A549 (cell line): ENCODE data around the gene KCP. TPM values are rescaled to one million over a fixed set of nuclear protein-coding genes. Genes with fewer than 3 reads are reported as not detected.
A peak's percentile ranks its signal among the peaks of the same experiment; 100 is the strongest.
"Not testable (repeated sequence)": the region's sequence is repeated elsewhere in the genome, so short reads cannot be mapped to it uniquely, and the experiment has no call there.

Source experiments
- ATAC-seq, 2 experiments: fragments of 200-7000 bp in 1 of 2; fragments of >200 bp in 1 of 2; cut with Nextera tagmentation in 1 of 2; cut with Tn5 transposase in 1 of 2; 3 replicates each; pipeline versions ENCODE4 v1.8.0 to v1.9.1; 2018 to 2020; ENCODE audit warnings: mild to moderate bottlenecking in 1 of 2, moderate library complexity in 1 of 2
- CTCF ChIA-PET: fragments of 300-600 bp; sonication (Branson Sonifier 250); formaldehyde crosslinking; extraction: SDS; loops from one replicate; lab custom pipeline; 2021; ENCODE audit warnings: antibody characterized with exemption, inconsistent platforms; lab: Yijun Ruan, JAX
- POLR2A ChIA-PET: fragments of 350-600 bp; formaldehyde crosslinking; extraction: SDS; loops from one replicate; lab custom pipeline; 2021; ENCODE audit warnings: antibody characterized with exemption, inconsistent platforms; lab: Yijun Ruan, JAX
- DNase-seq, 2 experiments: peaks; one replicate each; pipeline versions ENCODE4 v3.0.0 to v3.0.0-alpha.2; 2011 to 2016; ENCODE audit warnings: low read depth in 1 of 2, low spot score in 1 of 2
- FAIRE-seq: peaks from 2 replicates; lab custom pipeline; 2011; peaks lifted over from hg19 to GRCh38; lab: Jason Lieb, UNC
- H3K27ac ChIP-seq, 2 experiments: fragments of >200 bp; sonication (Bioruptor Twin); formaldehyde crosslinking; 3 replicates each; pipeline ENCODE4 v1.5.1; 2016 to 2017
- H3K4me1 ChIP-seq: fragments of >200 bp; sonication (Bioruptor Twin); formaldehyde crosslinking; 3 replicates; pipeline ENCODE4 v1.6.1; 2016
- H3K4me2 ChIP-seq: fragments of >200 bp; sonication (Bioruptor Twin); formaldehyde crosslinking; 3 replicates; pipeline ENCODE4 v1.6.1; 2016
- H3K4me3 ChIP-seq: fragments of >200 bp; sonication (Bioruptor Twin); formaldehyde crosslinking; 3 replicates; pipeline ENCODE4 v1.5.1; 2016
- H3K9me3 ChIP-seq: fragments of >200 bp; sonication (Bioruptor Twin); formaldehyde crosslinking; 3 replicates; pipeline ENCODE4 v1.6.1; 2016
- CBX2 ChIP-seq: fragments of 200-600 bp; sonication (generic); IDR thresholded peaks from 2 replicates; pipeline ENCODE4 v1.6.1; 2016; ENCODE audit warnings: low read depth, mild to moderate bottlenecking, borderline replicate concordance
- CBX8 ChIP-seq: fragments of 200-600 bp; sonication (generic); IDR thresholded peaks from 2 replicates; pipeline ENCODE4 v1.6.1; 2016
- CEBPB ChIP-seq, 2 experiments: fragments of >200 bp in 1 of 2; sonication (Bioruptor Twin) in 1 of 2; formaldehyde crosslinking in 1 of 2; IDR thresholded peaks; 2 replicates each; pipeline ENCODE4 v1.6.1; 2012 to 2016
- EHMT2 ChIP-seq: fragments of 200-600 bp; sonication (generic); IDR thresholded peaks from 2 replicates; pipeline ENCODE4 v1.6.1; 2016; ENCODE audit warnings: antibody characterized with exemption, low read depth, mild to moderate bottlenecking, moderate library complexity
- EP300 ChIP-seq, 2 experiments: fragments of >200 bp; sonication (Bioruptor Twin); formaldehyde crosslinking; IDR thresholded peaks; 2 replicates in 1 of 2; 3 replicates in 1 of 2; pipeline ENCODE4 v1.6.1; 2016 to 2017
- HEYL ChIP-seq: fragments of 250-450 bp; sonication (Bioruptor Pico); IDR thresholded peaks from 2 replicates; pipeline ENCODE4 v1.8.0; 2021; ENCODE audit warnings: mild to moderate bottlenecking, moderate library complexity
- HOXA7 ChIP-seq: fragments of 250-450 bp; sonication (Bioruptor Pico); IDR thresholded peaks from 2 replicates; pipeline ENCODE4 v1.5.0; 2020; ENCODE audit warnings: mild to moderate bottlenecking, moderate library complexity
- HOXB5 ChIP-seq: fragments of 250-450 bp; sonication (Bioruptor Pico); IDR thresholded peaks from 2 replicates; pipeline ENCODE4 v1.5.0; 2020; ENCODE audit warnings: mild to moderate bottlenecking, moderate library complexity
- JUNB ChIP-seq: fragments of >200 bp; sonication (Bioruptor Twin); formaldehyde crosslinking; IDR thresholded peaks from 2 replicates; pipeline ENCODE4 v1.6.1; 2016
- MAFK ChIP-seq: fragments of 450-650 bp; IDR thresholded peaks from 2 replicates; pipeline ENCODE4 v1.6.1; 2014; ENCODE audit not compliant: partially characterized antibody
- MAZ ChIP-seq: fragments of 150-350 bp; IDR thresholded peaks from 2 replicates; pipeline ENCODE4 v1.6.1; 2014; ENCODE audit warnings: antibody characterized with exemption, low read depth, low read length, borderline replicate concordance
- NPAS2 ChIP-seq: fragments of 250-450 bp; sonication (Bioruptor Pico); IDR thresholded peaks from 2 replicates; pipeline ENCODE4 v1.8.0; 2022; ENCODE audit warnings: mild to moderate bottlenecking, moderate library complexity, borderline replicate concordance
- PHF8 ChIP-seq: fragments of 200-600 bp; sonication (generic); IDR thresholded peaks from 2 replicates; pipeline ENCODE4 v1.6.1; 2016; ENCODE audit warnings: low read depth, mild to moderate bottlenecking, antibody characterized with exemption, moderate library complexity, borderline replicate concordance
- RFX5 ChIP-seq: fragments of 450-650 bp; IDR thresholded peaks from 2 replicates; pipeline ENCODE4 v1.7.1; 2014; ENCODE audit warnings: antibody characterized with exemption, mild to moderate bottlenecking, moderate library complexity
- SMC3 ChIP-seq: fragments of >200 bp; sonication (Bioruptor Twin); formaldehyde crosslinking; IDR thresholded peaks from 3 replicates; pipeline ENCODE4 v1.6.1; 2018; ENCODE audit warnings: inconsistent platforms
- TP53 ChIP-seq: fragments of 250-450 bp; sonication (Bioruptor Pico); IDR thresholded peaks from 2 replicates; pipeline ENCODE4 v1.5.0; 2021; ENCODE audit warnings: mild to moderate bottlenecking, moderate library complexity
- ZC3H11A ChIP-seq: fragments of 450-650 bp; IDR thresholded peaks from 2 replicates; pipeline ENCODE4 v1.6.1; 2014; ENCODE audit warnings: antibody characterized with exemption, mild to moderate bottlenecking
- ZFP36 ChIP-seq: fragments of 450-650 bp; IDR thresholded peaks from 2 replicates; pipeline ENCODE4 v1.6.1; 2014; ENCODE audit warnings: borderline replicate concordance; ENCODE audit not compliant: partially characterized antibody
- WGBS: methylation state at CpG from one replicate; pipeline ENCODE4 v1.1.6; 2017; ENCODE audit errors: missing lambda C conversion rate; 5-methylcytosine and 5-hydroxymethylcytosine counted together
- polyA plus RNA-seq, 4 experiments: library from polyadenylated mRNA; depleted of rRNA in 3 of 4; stranded (reverse); fragments of >200 nt; fragmentation: RNase III in 1 of 4; extraction: RNeasy Plus Mini Kit Qiagen cat#74134 plus additional on column Dnase treatment in 1 of 4; gene quantifications; 2 replicates in 3 of 4; 3 replicates in 1 of 4; pipeline ENCODE4 v1.2.3, GENCODE V29; 2011 to 2017
- TF ChIP-seq, protein P1 (sequence below): fragments of 250-450 bp; sonication (Bioruptor Pico); IDR thresholded peaks from 2 replicates; pipeline ENCODE4 v1.5.0; 2020; ENCODE audit warnings: low read depth, mild to moderate bottlenecking, moderate library complexity
- TF ChIP-seq, protein P2 (sequence below): IDR thresholded peaks from 2 replicates; pipeline ENCODE4 v1.6.1; 2012
- TF ChIP-seq, protein P3 (sequence below): fragments of >200 bp; sonication (Bioruptor Twin); formaldehyde crosslinking; IDR thresholded peaks from 3 replicates; pipeline ENCODE4 v1.6.1; 2016
- TF ChIP-seq, protein P4 (sequence below): IDR thresholded peaks from 2 replicates; pipeline ENCODE4 v1.6.1; 2012; ENCODE audit warnings: low read depth, borderline replicate concordance
- TF ChIP-seq, protein P5 (sequence below): fragments of 250-450 bp; sonication (Bioruptor Pico); IDR thresholded peaks from 2 replicates; pipeline ENCODE4 v1.5.0; 2021; ENCODE audit warnings: mild to moderate bottlenecking, moderate library complexity, borderline replicate concordance

Gene KCP
- polyA plus RNA-seq, 2 of the 4 experiments (the other 2 are of a cell fraction), result 0.14 TPM; not detected in 1

DNA sequence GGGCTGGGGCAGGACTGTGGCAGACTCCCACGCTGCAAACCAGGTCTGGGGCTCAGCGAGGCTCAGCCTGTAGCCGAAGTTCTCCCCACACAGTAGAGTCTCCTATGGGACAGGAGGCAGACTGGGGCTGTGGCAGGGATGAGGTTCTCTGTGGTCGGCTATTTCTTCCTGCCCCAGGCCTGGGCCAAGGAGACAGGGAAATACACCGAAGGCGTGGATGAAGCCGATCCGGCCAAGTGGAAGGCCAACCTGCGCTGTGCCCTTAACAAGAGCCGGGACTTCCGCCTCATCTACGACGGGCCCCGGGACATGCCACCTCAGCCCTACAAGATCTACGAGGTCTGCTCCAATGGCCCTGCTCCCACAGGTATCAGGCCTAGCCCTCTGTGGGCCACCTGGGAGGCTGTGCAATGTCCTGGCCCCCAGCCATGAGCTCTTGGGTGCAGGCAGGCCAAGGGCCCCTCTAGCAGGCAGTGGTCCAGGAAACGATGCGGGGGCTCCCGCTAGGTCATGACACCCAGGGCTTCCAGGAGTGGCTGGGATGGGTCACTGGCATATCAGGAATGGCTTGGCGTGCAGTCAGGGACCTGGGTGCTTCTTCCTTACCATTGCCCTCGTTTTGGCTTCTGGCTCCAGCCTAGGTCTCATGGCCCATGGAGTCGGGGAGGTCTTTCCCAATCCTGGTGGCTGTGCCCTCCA lies 35.3 kb upstream of the KCP start (continued):
- no peak for TF ChIP-seq RFX5

DNA sequence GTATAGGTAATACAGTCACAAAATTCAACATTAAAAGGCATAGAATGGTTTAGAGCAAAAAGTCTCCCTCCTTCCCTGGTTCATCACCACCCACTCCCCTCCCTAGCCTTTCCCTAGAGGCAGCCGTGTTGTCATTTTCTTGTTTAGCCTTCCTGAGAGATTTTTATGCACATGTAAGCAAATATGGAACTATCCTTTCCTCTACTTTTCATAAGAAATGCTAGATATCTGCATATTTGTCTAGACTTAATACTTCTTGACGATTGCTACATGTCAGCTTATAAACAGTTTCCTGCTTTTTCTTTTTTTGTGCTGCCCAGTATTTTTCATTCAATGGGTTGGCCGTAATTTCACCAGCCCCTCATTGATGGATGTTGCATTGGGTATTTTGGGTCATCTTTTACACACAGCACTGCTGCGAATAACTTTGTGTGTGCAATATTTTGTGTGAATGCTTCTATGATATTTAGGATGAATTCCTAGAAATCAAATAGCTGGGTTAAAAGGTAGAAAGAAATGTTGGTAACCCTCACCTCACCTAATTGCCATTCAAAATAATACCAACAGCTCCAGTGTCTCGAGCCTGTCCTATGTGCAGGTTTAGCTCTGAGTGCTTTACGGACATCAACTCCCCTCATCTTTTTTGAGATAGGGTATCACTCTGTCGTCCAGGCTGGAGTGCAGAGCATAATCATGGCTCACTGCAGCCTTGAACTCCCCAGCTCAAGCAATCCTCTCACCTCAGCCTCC lies 34.2 kb upstream of the KCP start:
- FAIRE-seq (no peak), ATAC-seq (no peak), DNase-seq (no peak)
- 83% methylated on average over 7 of the region's 7 CpGs for WGBS
- ChIA-PET POLR2A (no interaction called here), CTCF (interaction anchor here (1.4 to 2.1 kb wide), 2 partner anchors 12 to 41 kb away, joined by 3 to 4 read pairs; no protein-coding TSS in a partner anchor)
- no peak for TF ChIP-seq TP53
- TF ChIP-seq, protein P1, sequence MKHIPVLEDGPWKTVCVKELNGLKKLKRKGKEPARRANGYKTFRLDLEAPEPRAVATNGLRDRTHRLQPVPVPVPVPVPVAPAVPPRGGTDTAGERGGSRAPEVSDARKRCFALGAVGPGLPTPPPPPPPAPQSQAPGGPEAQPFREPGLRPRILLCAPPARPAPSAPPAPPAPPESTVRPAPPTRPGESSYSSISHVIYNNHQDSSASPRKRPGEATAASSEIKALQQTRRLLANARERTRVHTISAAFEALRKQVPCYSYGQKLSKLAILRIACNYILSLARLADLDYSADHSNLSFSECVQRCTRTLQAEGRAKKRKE (CRISPR knock-in tag), result no peak
- TF ChIP-seq, protein P2, sequence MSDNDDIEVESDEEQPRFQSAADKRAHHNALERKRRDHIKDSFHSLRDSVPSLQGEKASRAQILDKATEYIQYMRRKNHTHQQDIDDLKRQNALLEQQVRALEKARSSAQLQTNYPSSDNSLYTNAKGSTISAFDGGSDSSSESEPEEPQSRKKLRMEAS, result no peak
- peak; percentile 84 for TF ChIP-seq MAFK
- TF ChIP-seq ZFP36, result no peak
- no peak for TF ChIP-seq SMC3
- no peaks in the 10 kb centered on the region for H3K4me1 ChIP-seq
- H3K4me3 ChIP-seq, result no peak overlapping the region
- H3K9me3 ChIP-seq, result no peaks in the 10 kb centered on the region
- H3K27ac ChIP-seq, result no peak overlapping the region
- H3K4me2 ChIP-seq, result no peak overlapping the region

DNA sequence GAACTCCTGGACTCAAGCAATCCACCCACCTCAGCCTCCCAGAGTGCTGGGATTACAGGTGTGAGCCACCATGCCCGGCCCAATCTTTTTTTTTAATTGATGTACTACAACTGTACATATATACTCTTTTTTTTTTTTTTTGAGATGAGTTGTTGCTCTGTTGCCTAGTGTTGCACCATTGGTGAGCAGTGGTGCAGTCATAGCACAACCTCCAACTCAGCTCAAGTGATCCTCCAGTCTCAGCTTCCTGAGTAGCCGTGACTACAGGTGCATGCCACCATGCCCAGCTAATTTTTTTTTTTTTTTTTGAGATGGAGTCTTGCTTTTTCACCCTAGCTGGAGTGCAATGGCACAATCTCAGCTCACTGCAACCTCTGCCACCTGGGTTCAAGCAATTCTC lies 32.7 kb upstream of the KCP start:
- DNase-seq, H3K9me3 ChIP-seq, ATAC-seq, POLR2A ChIA-PET, H3K27ac ChIP-seq, H3K4me2 ChIP-seq, H3K4me3 ChIP-seq, H3K4me1 ChIP-seq, FAIRE-seq: not testable (repeated sequence)
- 84% methylated on average over 2 of the region's 2 CpGs for WGBS
- CTCF ChIA-PET, result interaction anchor here (1.6 to 2.1 kb wide), 2 partner anchors 13 to 39 kb away, joined by 4 to 9 read pairs; no protein-coding TSS in a partner anchor

DNA sequence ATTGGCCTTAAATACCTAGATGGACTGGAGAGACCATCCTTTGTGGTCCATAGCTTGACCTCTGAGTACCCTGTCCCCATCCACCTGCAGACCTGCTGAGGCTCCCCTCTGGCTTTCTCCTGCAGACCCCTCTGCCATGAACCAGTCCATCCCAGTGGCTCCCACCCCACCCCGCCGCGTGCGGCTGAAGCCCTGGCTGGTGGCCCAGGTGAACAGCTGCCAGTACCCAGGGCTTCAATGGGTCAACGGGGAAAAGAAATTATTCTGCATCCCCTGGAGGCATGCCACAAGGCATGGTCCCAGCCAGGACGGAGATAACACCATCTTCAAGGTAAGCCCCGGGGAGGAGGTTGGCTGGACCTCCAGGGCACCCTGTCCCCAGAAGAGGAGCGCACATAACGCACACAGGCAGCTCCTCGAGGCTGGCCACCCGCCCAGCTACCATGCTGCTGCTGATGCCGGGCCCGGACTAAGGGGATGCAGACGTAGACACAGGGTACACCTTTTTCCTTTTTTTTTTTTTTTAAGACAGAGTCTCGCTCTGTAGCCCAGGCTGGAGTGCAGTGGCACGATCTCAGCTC lies 31.5 kb upstream of the KCP start:
- H3K27ac ChIP-seq, result no peak overlapping the region
- H3K4me2 ChIP-seq, result no peak overlapping the region
- POLR2A ChIA-PET, result no interaction called here
- WGBS, result 93% methylated on average over 12 of the region's 16 CpGs
- H3K4me1 ChIP-seq, result peaks cover 12% of the 10 kb centered on the region
- no peak overlapping the region for H3K4me3 ChIP-seq
- ATAC-seq (no peak), DNase-seq (no peak), FAIRE-seq (no peak)
- no peaks in the 10 kb centered on the region for H3K9me3 ChIP-seq
- CTCF ChIA-PET, result interaction anchor here (1.2 to 2.1 kb wide), 2 partner anchors 9 to 149 kb away, joined by 3 to 5 read pairs; no protein-coding TSS in a partner anchor
- TF ChIP-seq CEBPB (IDR thresholded peaks at IDR 0.05) (no peak), PHF8 (no peak), HOXB5 (no peak), JUNB (no peak), CBX2 (no peak), EHMT2 (no peak), ZC3H11A (no peak), HEYL (no peak), NPAS2 (CRISPR knock-in tag) (no peak), MAZ (no peak), HOXA7 (CRISPR knock-in tag) (no peak), EP300 (IDR thresholded peaks at IDR 0.05) (no peak), CBX8 (no peak)
- TF ChIP-seq, protein P3, sequence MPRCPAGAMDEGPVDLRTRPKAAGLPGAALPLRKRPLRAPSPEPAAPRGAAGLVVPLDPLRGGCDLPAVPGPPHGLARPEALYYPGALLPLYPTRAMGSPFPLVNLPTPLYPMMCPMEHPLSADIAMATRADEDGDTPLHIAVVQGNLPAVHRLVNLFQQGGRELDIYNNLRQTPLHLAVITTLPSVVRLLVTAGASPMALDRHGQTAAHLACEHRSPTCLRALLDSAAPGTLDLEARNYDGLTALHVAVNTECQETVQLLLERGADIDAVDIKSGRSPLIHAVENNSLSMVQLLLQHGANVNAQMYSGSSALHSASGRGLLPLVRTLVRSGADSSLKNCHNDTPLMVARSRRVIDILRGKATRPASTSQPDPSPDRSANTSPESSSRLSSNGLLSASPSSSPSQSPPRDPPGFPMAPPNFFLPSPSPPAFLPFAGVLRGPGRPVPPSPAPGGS, result no peak
- TF ChIP-seq, protein P4, sequence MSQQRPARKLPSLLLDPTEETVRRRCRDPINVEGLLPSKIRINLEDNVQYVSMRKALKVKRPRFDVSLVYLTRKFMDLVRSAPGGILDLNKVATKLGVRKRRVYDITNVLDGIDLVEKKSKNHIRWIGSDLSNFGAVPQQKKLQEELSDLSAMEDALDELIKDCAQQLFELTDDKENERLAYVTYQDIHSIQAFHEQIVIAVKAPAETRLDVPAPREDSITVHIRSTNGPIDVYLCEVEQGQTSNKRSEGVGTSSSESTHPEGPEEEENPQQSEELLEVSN, result no peak
- TF ChIP-seq, protein P5, sequence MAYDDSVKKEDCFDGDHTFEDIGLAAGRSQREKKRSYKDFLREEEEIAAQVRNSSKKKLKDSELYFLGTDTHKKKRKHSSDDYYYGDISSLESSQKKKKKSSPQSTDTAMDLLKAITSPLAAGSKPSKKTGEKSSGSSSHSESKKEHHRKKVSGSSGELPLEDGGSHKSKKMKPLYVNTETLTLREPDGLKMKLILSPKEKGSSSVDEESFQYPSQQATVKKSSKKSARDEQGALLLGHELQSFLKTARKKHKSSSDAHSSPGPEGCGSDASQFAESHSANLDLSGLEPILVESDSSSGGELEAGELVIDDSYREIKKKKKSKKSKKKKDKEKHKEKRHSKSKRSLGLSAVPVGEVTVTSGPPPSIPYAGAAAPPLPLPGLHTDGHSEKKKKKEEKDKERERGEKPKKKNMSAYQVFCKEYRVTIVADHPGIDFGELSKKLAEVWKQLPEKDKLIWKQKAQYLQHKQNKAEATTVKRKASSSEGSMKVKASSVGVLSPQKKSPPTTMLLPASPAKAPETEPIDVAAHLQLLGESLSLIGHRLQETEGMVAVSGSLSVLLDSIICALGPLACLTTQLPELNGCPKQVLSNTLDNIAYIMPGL, result no peak
- TF ChIP-seq, all 56 proteins: peak for 0
